Activated CD4-positive, alpha-beta T cell treated with anti-CD3 and anti-CD28 coated beads for 24 hours (primary cell): ENCODE measurements around the gene FAM217B.
"Not testable (repeated sequence)": the region's sequence is repeated elsewhere in the genome, so short reads cannot be mapped to it uniquely, and the experiment has no call there.

Source experiments
- DNase-seq, 2 donors: peaks; one replicate each; pipeline ENCODE4 v3.0.0-alpha.2; 2020; ENCODE audit warnings: low read depth in 2 of 2

The FAM217B gene

GRCh38 chr20:59938696-59939051 lies 1.5 kb upstream of the FAM217B start:
- no peak for DNase-seq

- DNase-seq = no peak
Observed at GRCh38 chr20:59939052-59939878, 924 bp upstream of the FAM217B start.

GRCh38 chr20:59939879-59940128 lies 385 bp upstream of the FAM217B start:
- DNase-seq = no peak

- no peak for DNase-seq
Observed at GRCh38 chr20:59940956-59941294, 736 bp downstream of the FAM217B start.

- no peak for DNase-seq
Observed at GRCh38 chr20:59942245-59942644, 2.1 kb downstream of the FAM217B start.

GRCh38 chr20:59944726-59945125 lies 4.5 kb downstream of the FAM217B start:
- DNase-seq = no peak

- DNase-seq = no peak
Observed at GRCh38 chr20:59945175-59945574, 5.0 kb downstream of the FAM217B start.

GRCh38 chr20:59945731-59946130 lies 5.5 kb downstream of the FAM217B start:
- DNase-seq = no peak

- no peak for DNase-seq
Observed at GRCh38 chr20:59947376-59947775, 7.2 kb downstream of the FAM217B start.

- no peak for DNase-seq
Observed at GRCh38 chr20:59948212-59948611, 8.0 kb downstream of the FAM217B start.

GRCh38 chr20:59948828-59949720 lies 8.9 kb downstream of the FAM217B start:
- DNase-seq = no peak

- DNase-seq = no peak
Observed at GRCh38 chr20:59949911-59950310, 9.7 kb downstream of the FAM217B start.

- no peak for DNase-seq
Observed at GRCh38 chr20:59954718-59955117, 14.5 kb downstream of the FAM217B start.

- no peak for DNase-seq
Observed at GRCh38 chr20:59955131-59955796, 15.1 kb downstream of the FAM217B start.

- DNase-seq = not testable (repeated sequence)
Observed at GRCh38 chr20:59957568-59957967, 17.4 kb downstream of the FAM217B start.

- DNase-seq = no peak
Observed at GRCh38 chr20:59958123-59958522, 17.9 kb downstream of the FAM217B start, which contains the start of gene CDH26. Gene CDH26, plus strand, starts transcription at chr20:59958423. Its CDS starts 304 bp downstream, at chr20:59958727.

GRCh38 chr20:59958626-59959025 lies 18.4 kb downstream of the FAM217B start:
- DNase-seq = no peak

- DNase-seq = no peak
Observed at GRCh38 chr20:59961423-59961822, 21.2 kb downstream of the FAM217B start.

- no peak for DNase-seq
Observed at GRCh38 chr20:59962155-59962554, 22.0 kb downstream of the FAM217B start.

GRCh38 chr20:59966428-59966827 lies 26.2 kb downstream of the FAM217B start:
- DNase-seq = no peak

GRCh38 chr20:59971428-59971827 lies 31.2 kb downstream of the FAM217B start:
- no peak for DNase-seq

GRCh38 chr20:59972037-59972801 lies 32.0 kb downstream of the FAM217B start:
- no peak for DNase-seq
